ENCODE measurements around the gene GSTA4.

Gene GSTA4

GRCh38 chr6:52995089-52995912 is at the start of gene GSTA4:
Gene GSTA4, minus strand, starts transcription at chr6:52995284. Its CDS starts 1,041 bp downstream, at chr6:52994243.
- DNase-seq (ENCODE audit: low read depth in 1 of 2, low spot score in 1 of 2): peak; percentile 67 to 89

- no peak for DNase-seq (ENCODE audit: low read depth in 1 of 2, low spot score in 1 of 2)
Measured at GRCh38 chr6:53044572-53044971, 49.5 kb upstream of the GSTA4 start.

GRCh38 chr6:53044071-53044470 is 49.0 kb upstream of the GSTA4 start:
- no peak for DNase-seq (ENCODE audit: low read depth in 1 of 2, low spot score in 1 of 2)

- DNase-seq (ENCODE audit: low read depth in 1 of 2, low spot score in 1 of 2): no peak
Measured at GRCh38 chr6:53043581-53043980, 48.5 kb upstream of the GSTA4 start.

- no peak for DNase-seq (ENCODE audit: low read depth in 1 of 2, low spot score in 1 of 2)
Measured at GRCh38 chr6:53042112-53042511, 47.0 kb upstream of the GSTA4 start.

GRCh38 chr6:53041356-53041755 is 46.3 kb upstream of the GSTA4 start:
- no peak for DNase-seq (ENCODE audit: low read depth in 1 of 2, low spot score in 1 of 2)

- no peak for DNase-seq (ENCODE audit: low read depth in 1 of 2, low spot score in 1 of 2)
Measured at GRCh38 chr6:53038596-53038995, 43.5 kb upstream of the GSTA4 start.

GRCh38 chr6:53038141-53038540 is 43.1 kb upstream of the GSTA4 start:
- no peak for DNase-seq (ENCODE audit: low read depth in 1 of 2, low spot score in 1 of 2)

GRCh38 chr6:53035549-53036213 is 40.6 kb upstream of the GSTA4 start:
- DNase-seq (ENCODE audit: low read depth in 1 of 2, low spot score in 1 of 2): no peak

- no peak for DNase-seq (ENCODE audit: low read depth in 1 of 2, low spot score in 1 of 2)
Measured at GRCh38 chr6:53033764-53034163, 38.7 kb upstream of the GSTA4 start.

GRCh38 chr6:53032849-53033248 is 37.8 kb upstream of the GSTA4 start:
- no peak for DNase-seq (ENCODE audit: low read depth in 1 of 2, low spot score in 1 of 2)

GRCh38 chr6:53031281-53031680 is 36.2 kb upstream of the GSTA4 start:
- DNase-seq (ENCODE audit: low read depth in 1 of 2, low spot score in 1 of 2): no peak

GRCh38 chr6:53029761-53030160 is 34.7 kb upstream of the GSTA4 start:
- DNase-seq (ENCODE audit: low read depth in 1 of 2, low spot score in 1 of 2): no peak

- no peak for DNase-seq (ENCODE audit: low read depth in 1 of 2, low spot score in 1 of 2)
Measured at GRCh38 chr6:53029257-53029656, 34.2 kb upstream of the GSTA4 start.

- no peak for DNase-seq (ENCODE audit: low read depth in 1 of 2, low spot score in 1 of 2)
Measured at GRCh38 chr6:53028467-53028866, 33.4 kb upstream of the GSTA4 start.

- DNase-seq (ENCODE audit: low read depth in 1 of 2, low spot score in 1 of 2): no peak
Measured at GRCh38 chr6:53027131-53027718, 32.1 kb upstream of the GSTA4 start.

GRCh38 chr6:53026526-53026925 is 31.4 kb upstream of the GSTA4 start:
- no peak for DNase-seq (ENCODE audit: low read depth in 1 of 2, low spot score in 1 of 2)

- no peak for DNase-seq (ENCODE audit: low read depth in 1 of 2, low spot score in 1 of 2)
Measured at GRCh38 chr6:53023323-53023722, 28.2 kb upstream of the GSTA4 start.

- no peak for DNase-seq (ENCODE audit: low read depth in 1 of 2, low spot score in 1 of 2)
Measured at GRCh38 chr6:53020005-53020744, 25.1 kb upstream of the GSTA4 start.

GRCh38 chr6:53018446-53018845 is 23.4 kb upstream of the GSTA4 start:
- no peak for DNase-seq (ENCODE audit: low read depth in 1 of 2, low spot score in 1 of 2)

GRCh38 chr6:53015486-53015885 is 20.4 kb upstream of the GSTA4 start:
- no peak for DNase-seq (ENCODE audit: low read depth in 1 of 2, low spot score in 1 of 2)

- DNase-seq (ENCODE audit: low read depth in 1 of 2, low spot score in 1 of 2): no peak
Measured at GRCh38 chr6:53014744-53015143, 19.7 kb upstream of the GSTA4 start.
